ENCODE measurements around the gene CYP27A1.
"Not testable (repeated sequence)": the region's sequence is repeated elsewhere in the genome, so short reads cannot be mapped to it uniquely, and the experiment has no call there.

Gene CYP27A1

DNA sequence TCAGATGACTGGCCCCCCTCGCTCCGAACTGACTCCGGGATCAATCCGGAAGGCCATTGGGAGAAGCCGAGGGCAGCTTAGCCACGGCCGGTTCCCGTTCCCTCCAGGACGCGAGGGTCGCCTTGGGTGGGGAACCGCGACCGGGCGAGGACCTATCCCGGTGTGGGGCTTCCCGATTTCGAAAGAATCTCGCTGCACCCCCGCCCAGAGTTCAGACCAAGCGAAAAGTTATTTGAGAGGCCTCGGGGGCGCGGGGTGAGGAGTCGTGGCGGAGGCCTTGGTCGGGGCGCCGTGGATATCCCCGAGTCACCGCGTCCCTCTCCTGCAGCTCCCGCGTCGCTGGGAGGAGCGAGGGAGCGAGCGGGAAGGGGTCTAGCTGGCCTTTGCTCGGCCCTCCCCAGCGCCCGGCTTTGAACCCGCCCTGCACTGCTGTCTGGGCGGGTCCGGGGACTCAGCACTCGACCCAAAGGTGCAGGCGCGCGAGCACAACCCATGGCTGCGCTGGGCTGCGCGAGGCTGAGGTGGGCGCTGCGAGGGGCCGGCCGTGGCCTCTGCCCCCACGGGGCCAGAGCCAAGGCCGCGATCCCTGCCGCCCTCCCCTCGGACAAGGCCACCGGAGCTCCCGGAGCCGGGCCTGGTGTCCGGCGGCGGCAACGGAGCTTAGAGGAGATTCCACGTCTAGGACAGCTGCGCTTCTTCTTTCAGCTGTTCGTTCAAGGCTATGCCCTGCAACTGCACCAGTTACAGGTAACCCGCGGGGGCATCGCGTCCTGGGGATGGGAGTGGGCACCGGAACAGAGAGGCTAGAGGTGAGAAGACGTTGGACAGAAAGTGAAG lies at the start of gene CYP27A1:
CYP27A1 (plus strand) TSS at position 457 of the 837 bp plus-strand sequence; CDS start at position 493, 36 bp downstream.
- DNase-seq: peak; percentile 68

GRCh38 chr2:218732761-218733158 lies 49.2 kb upstream of the CYP27A1 start:
- no peak for DNase-seq

GRCh38 chr2:218733171-218734021 lies 48.6 kb upstream of the CYP27A1 start:
- peak; percentile 53 for DNase-seq

GRCh38 chr2:218734190-218734975 lies 47.6 kb upstream of the CYP27A1 start:
- DNase-seq: no peak

DNA sequence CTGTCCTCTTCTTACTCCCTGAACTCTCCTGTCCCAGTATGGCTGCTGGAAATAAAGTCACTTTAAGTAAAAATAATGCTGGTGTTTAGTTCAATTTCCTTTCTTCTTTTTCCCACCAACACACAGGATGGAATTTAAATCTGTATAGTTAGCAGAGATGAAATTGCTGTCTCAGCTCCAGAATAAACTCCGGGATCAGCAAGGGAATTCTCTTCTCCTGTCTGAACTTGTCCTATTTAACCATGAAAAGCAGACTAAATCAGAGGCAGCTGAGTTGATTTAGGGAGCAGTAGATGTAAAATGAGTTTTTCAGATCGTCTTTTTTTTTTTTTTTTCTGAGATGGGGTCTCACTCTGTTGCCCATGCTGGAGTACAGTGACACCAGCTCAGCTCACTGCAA lies 45.4 kb upstream of the CYP27A1 start:
- DNase-seq: no peak

DNA sequence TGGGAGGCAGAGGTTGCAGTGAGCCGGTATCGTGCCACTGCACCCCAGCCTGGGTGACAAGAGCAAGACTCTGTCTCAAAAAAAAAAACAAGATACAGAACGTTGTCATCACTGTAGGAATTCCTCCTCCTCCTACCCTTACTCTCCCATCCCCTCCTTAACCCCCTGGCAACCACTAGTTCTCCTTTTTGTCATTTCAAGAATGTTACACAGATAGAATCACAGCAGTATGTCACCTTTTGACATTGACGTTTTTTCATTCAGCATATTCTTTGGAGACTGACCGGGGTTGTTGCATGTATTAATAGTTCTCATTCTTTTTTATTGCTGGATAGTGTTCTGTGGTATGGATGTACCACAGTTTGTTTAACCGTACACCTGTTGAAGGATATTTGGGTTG lies 38.9 kb upstream of the CYP27A1 start:
- DNase-seq: no peak

GRCh38 chr2:218744615-218745014 lies 37.3 kb upstream of the CYP27A1 start:
- no peak for DNase-seq

DNA sequence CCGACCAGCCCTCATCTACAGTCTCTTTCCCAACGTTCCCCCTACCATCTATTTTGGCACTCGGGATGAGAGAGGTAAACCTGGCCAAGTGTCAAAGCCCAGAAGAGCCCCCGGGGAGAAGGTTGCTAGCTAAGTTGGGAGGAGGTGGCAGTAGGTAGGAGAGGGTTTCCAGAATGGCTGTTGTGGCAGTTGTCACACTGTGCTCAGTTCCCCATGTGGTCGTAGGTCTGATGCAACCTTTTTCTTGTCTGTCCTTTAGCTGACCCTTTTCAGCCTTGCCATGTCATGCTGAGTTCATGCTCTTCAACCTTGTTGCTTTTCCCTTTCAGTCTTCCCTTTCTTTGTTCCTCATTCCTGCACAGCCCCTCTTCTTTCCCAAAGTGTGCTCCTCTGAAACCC lies 36.8 kb upstream of the CYP27A1 start:
- DNase-seq: no peak

DNA sequence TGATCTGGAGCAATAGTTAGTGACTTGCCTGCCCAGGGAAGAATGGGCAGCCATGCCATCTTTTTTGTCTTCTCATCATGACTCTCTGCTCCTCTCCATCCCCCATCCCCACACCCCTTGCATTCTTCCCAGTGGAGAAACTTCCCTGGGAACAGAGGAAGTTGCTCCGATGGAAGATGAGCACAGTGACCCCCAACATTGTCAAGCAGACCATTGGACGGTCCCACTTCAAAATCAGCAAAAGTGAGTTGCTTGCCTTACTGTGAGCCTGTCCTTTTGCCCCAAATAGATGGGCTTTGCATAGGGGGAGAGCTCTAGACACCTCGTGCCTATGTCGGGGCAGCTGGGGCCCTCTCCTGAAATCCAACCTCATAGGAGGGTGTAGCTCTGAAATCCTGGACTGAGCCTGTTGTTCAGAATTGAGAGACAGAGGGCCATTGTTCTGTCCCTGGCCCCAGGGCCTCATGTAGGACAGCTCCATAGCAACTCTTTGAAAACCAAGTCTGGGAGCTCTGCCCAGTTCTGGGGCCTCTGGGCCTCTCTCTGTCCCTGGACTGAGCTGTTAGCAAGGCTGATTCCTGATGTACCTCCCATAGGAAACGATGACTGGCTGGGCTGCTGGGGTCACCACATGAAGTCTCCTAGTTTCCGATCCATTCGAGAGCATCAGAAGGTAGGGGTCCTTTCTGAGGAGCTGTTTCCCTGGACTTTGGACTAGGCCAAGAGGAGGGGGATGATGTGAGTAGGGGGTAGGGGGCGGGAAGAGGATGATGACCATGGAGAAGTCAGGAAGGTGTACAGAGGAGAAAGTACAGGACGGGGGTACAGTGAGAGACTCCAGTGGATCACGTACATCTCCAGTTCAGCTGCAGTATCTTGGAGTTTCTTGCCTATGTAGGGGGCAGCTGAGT lies 36.1 kb upstream of the CYP27A1 start:
- peak; percentile 97 for DNase-seq

DNA sequence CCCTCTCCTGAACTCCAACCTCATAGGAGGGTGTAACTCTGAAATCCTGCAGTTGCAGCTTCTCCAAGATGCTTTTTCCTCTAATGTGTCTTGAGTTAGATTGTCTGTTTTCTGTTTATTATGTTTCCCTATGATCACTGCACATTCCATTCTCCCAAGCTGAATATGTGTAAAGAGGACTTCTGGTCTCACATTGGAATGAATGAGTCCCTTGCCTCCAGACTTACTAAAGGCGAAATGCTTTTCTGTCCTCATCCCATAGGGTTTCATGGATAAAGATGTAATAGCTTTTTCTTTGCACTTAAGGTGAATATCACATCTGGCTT lies 35.5 kb upstream of the CYP27A1 start:
- no peak for DNase-seq

- no peak for DNase-seq
Observed at GRCh38 chr2:218746960-218747359, 35.0 kb upstream of the CYP27A1 start.

DNA sequence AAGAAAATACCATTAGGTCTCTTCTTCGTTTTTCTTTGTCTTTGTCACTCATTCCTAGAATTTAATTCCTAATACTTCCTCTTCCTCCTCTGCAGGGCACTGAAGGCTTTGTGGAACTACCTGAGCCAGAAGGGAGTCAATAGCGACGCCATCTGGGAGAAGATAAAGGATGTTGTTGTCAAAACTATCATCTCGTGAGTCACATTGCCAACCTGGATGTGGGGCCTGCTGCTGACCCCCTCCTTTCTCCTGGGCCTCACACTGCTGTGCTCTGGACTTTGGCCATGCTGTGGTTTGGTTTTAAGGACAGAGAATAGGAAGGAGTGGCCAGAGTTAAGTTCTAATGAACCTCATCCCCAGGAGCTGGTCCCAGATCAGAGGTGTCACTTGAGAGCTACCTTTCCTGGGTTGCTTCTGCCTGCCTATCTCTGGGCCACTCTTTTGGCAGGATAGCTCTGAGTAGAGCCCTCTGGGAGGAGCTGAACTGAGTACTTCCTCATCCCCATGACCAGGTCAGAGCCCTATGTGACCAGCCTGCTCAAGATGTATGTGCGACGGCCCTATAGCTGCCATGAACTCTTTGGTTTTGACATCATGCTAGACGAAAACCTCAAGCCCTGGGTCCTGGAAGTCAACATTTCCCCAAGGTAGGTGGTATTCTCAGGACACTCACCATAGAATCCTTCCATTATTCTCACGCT lies 33.1 kb upstream of the CYP27A1 start:
- DNase-seq: no peak

GRCh38 chr2:218754201-218754600 lies 27.7 kb upstream of the CYP27A1 start:
- DNase-seq: no peak

- no peak for DNase-seq
Observed at GRCh38 chr2:218754781-218755180, 27.2 kb upstream of the CYP27A1 start.

DNA sequence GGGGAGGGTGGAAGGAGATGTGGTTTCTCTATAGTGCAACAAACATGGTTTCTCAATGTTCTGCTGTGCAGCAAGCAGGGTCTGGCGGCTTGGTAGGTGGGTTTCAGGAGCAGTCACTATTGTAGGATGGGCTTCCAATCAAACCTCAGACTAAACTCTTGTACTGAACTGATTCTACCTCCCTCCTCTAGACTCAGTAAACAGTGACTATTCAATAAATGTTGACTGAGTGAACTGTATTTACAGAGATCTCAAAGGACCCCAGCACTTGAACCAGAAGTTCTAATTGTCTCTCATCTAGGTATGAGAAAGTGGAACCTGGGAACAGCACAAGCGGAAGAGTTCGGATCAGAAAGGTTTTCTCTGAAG lies 26.8 kb upstream of the CYP27A1 start:
- no peak for DNase-seq

DNA sequence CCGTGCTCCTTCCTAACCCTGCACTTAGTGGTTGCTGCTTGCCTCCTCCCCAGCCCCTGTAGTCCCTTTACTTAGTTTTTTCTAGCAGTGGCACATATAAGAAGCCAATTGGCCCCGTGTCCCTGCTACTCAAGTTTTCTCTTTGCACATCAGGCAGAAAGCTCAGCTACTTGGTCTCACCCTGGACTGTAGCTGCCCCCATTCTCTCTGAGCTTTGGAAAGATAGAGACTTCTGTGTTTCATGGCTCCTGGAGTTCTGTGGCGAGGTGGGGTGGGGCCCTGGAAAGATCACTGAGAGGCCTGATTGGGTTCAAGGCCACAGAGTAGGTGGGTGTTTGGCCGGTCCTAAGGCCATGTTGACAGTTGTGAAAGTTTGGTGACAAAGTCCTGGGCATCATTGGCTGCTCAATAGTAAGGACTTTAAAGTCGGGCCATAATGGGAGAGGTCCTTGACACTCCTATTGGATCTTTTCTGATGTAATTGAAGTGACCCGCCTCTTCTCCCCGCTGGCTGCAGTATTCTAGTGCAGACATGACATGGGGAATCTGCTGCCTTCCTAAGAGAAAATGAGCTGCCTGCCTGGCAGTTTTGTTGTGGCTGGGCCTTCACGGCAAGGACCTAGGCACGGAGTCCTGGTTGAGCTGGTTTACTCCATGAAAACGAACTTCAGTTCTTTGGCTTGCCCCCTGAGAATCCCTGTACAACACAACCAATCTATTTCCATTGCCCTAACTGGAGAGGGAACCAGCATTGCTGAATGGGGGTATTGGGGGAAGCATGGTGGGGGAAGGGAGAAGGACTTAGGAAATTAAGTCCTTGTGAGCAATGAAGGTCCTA lies 26.2 kb upstream of the CYP27A1 start:
- no peak for DNase-seq

GRCh38 chr2:218756599-218757377 lies 25.2 kb upstream of the CYP27A1 start:
- no peak for DNase-seq

DNA sequence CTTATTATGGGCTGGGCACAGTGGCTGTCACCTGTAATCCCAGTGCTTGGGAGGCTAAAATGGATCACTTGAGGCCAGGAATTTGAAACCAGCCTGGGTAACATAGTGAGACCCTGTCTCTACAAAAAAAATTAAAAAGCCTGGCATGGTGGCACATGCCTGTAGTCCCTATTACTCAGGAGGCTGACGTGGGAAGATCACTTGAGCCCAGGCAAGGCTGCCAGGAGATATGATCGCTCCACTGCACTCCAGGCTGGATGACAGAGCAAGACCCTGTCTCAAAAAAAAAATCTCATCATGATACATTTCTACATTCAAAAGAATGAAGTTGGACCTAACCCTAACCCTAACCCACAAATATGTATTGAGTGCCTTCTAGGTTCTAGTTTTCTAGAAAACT lies 20.2 kb upstream of the CYP27A1 start:
- no peak for DNase-seq

GRCh38 chr2:218772759-218773158 lies 9.2 kb upstream of the CYP27A1 start:
- not testable (repeated sequence) for DNase-seq

GRCh38 chr2:218773881-218774280 lies 8.1 kb upstream of the CYP27A1 start:
- DNase-seq: no peak
